Measurements from ENCODE around the gene PRKCA. TPM values are rescaled to one million over a fixed set of nuclear protein-coding genes. Genes with fewer than 3 reads are reported as not detected.

Gene PRKCA
- total RNA-seq, 1 experiment from 2014 or later = 4.4 TPM

GRCh38 chr17:66375121-66375520, 72.7 kb downstream of the PRKCA start:
- no peak overlapping the region for H2AFZ ChIP-seq (ENCODE audit: low read length)
- H3K27me3 ChIP-seq (ENCODE audit: low read length) = 0 out of 2 replicates have a peak, but pooled peaks cover 2% of the 10 kb centered on the region
- H3K9ac ChIP-seq (ENCODE audit: low read length) = no peak overlapping the region
- no peaks in the 10 kb centered on the region for H3K9me3 ChIP-seq (ENCODE audit: low read length)
- no peak overlapping the region for H3K27ac ChIP-seq (ENCODE audit: low read length)
- no peak overlapping the region for H3K4me2 ChIP-seq (ENCODE audit: low read depth, low read length, poor library complexity, severe bottlenecking)
- H3K36me3 ChIP-seq (ENCODE audit: insufficient read depth, low read length) = no peaks in the 10 kb centered on the region
- H3K4me3 ChIP-seq (ENCODE audit: low read length) = no peak overlapping the region
- H4K20me1 ChIP-seq (ENCODE audit: insufficient read depth, low read depth, low read length) = peaks cover 15% of the 10 kb centered on the region
- no peaks in the 10 kb centered on the region for H3K9me2 ChIP-seq (replicated peaks; ENCODE audit: insufficient read depth, low read length)
- H3K4me1 ChIP-seq (ENCODE audit: low read length) = no peaks in the 10 kb centered on the region
- no peaks in the 10 kb centered on the region for H3K79me2 ChIP-seq (ENCODE audit: low read length)
- no peak for DNase-seq

- H3K9ac ChIP-seq (ENCODE audit: low read length) = no peak overlapping the region
- H3K27ac ChIP-seq (ENCODE audit: low read length) = no peak overlapping the region
- H3K9me3 ChIP-seq (ENCODE audit: low read length) = no peaks in the 10 kb centered on the region
- peaks cover 3% of the 10 kb centered on the region; the same call in 1 of the 2 replicates for H3K27me3 ChIP-seq (ENCODE audit: low read length)
- H3K4me3 ChIP-seq (ENCODE audit: low read length) = no peak overlapping the region
- H3K9me2 ChIP-seq (replicated peaks; ENCODE audit: insufficient read depth, low read length) = no peaks in the 10 kb centered on the region
- no peaks in the 10 kb centered on the region for H3K79me2 ChIP-seq (ENCODE audit: low read length)
- no peaks in the 10 kb centered on the region for H3K36me3 ChIP-seq (ENCODE audit: insufficient read depth, low read length)
- no peak overlapping the region for H3K4me2 ChIP-seq (ENCODE audit: low read depth, low read length, poor library complexity, severe bottlenecking)
- DNase-seq = no peak
- no peaks in the 10 kb centered on the region for H3K4me1 ChIP-seq (ENCODE audit: low read length)
- H4K20me1 ChIP-seq (ENCODE audit: insufficient read depth, low read depth, low read length) = 0 out of 2 replicates have a peak, but pooled peaks cover 3% of the 10 kb centered on the region
- no peak overlapping the region for H2AFZ ChIP-seq (ENCODE audit: low read length)
Measured at GRCh38 chr17:66378296-66378695, 75.9 kb downstream of the PRKCA start.

GRCh38 chr17:66379544-66379943, 77.1 kb downstream of the PRKCA start:
- H3K4me3 ChIP-seq (ENCODE audit: low read length) = no peak overlapping the region
- no peak overlapping the region for H3K9ac ChIP-seq (ENCODE audit: low read length)
- no peaks in the 10 kb centered on the region for H3K4me1 ChIP-seq (ENCODE audit: low read length)
- peaks cover 3% of the 10 kb centered on the region; the same call in 1 of the 2 replicates for H3K27me3 ChIP-seq (ENCODE audit: low read length)
- H4K20me1 ChIP-seq (ENCODE audit: insufficient read depth, low read depth, low read length) = 0 out of 2 replicates have a peak, but pooled peaks cover 3% of the 10 kb centered on the region
- no peaks in the 10 kb centered on the region for H3K36me3 ChIP-seq (ENCODE audit: insufficient read depth, low read length)
- H3K79me2 ChIP-seq (ENCODE audit: low read length) = no peaks in the 10 kb centered on the region
- H3K27ac ChIP-seq (ENCODE audit: low read length) = no peak overlapping the region
- no peaks in the 10 kb centered on the region for H3K9me3 ChIP-seq (ENCODE audit: low read length)
- H3K4me2 ChIP-seq (ENCODE audit: low read depth, low read length, poor library complexity, severe bottlenecking) = no peak overlapping the region
- H2AFZ ChIP-seq (ENCODE audit: low read length) = no peak overlapping the region
- no peak for DNase-seq
- H3K9me2 ChIP-seq (replicated peaks; ENCODE audit: insufficient read depth, low read length) = no peaks in the 10 kb centered on the region

GRCh38 chr17:66379996-66380395, 77.6 kb downstream of the PRKCA start:
- DNase-seq = no peak
- H2AFZ ChIP-seq (ENCODE audit: low read length) = no peak overlapping the region
- H3K9me2 ChIP-seq (replicated peaks; ENCODE audit: insufficient read depth, low read length) = no peaks in the 10 kb centered on the region
- H3K27ac ChIP-seq (ENCODE audit: low read length) = no peak overlapping the region
- H3K9ac ChIP-seq (ENCODE audit: low read length) = no peak overlapping the region
- no peaks in the 10 kb centered on the region for H3K9me3 ChIP-seq (ENCODE audit: low read length)
- no peaks in the 10 kb centered on the region for H3K4me1 ChIP-seq (ENCODE audit: low read length)
- 0 out of 2 replicates have a peak, but pooled peaks cover 3% of the 10 kb centered on the region for H4K20me1 ChIP-seq (ENCODE audit: insufficient read depth, low read depth, low read length)
- no peaks in the 10 kb centered on the region for H3K79me2 ChIP-seq (ENCODE audit: low read length)
- H3K27me3 ChIP-seq (ENCODE audit: low read length) = peaks cover 3% of the 10 kb centered on the region; the same call in 1 of the 2 replicates
- no peaks in the 10 kb centered on the region for H3K36me3 ChIP-seq (ENCODE audit: insufficient read depth, low read length)
- no peak overlapping the region for H3K4me2 ChIP-seq (ENCODE audit: low read depth, low read length, poor library complexity, severe bottlenecking)
- H3K4me3 ChIP-seq (ENCODE audit: low read length) = no peak overlapping the region

GRCh38 chr17:66381701-66382362, 79.4 kb downstream of the PRKCA start:
- Histone ChIP-seq H4K20me1 (ENCODE audit: insufficient read depth, low read depth, low read length) (no peaks in the 10 kb centered on the region), H3K9me3 (ENCODE audit: low read length) (no peaks in the 10 kb centered on the region), H3K79me2 (ENCODE audit: low read length) (no peaks in the 10 kb centered on the region), H3K27ac (ENCODE audit: low read length) (no peak overlapping the region), H3K27me3 (ENCODE audit: low read length) (peaks cover 3% of the 10 kb centered on the region; the same call in 1 of the 2 replicates), H2AFZ (ENCODE audit: low read length) (no peak overlapping the region), H3K4me3 (ENCODE audit: low read length) (no peak overlapping the region), H3K4me1 (ENCODE audit: low read length) (no peaks in the 10 kb centered on the region), H3K9ac (ENCODE audit: low read length) (no peak overlapping the region), H3K36me3 (ENCODE audit: insufficient read depth, low read length) (no peaks in the 10 kb centered on the region), H3K4me2 (ENCODE audit: low read depth, low read length, poor library complexity, severe bottlenecking) (no peak overlapping the region), H3K9me2 (replicated peaks; ENCODE audit: insufficient read depth, low read length) (no peaks in the 10 kb centered on the region)
- no peak for DNase-seq

- no peak overlapping the region for H3K9ac ChIP-seq (ENCODE audit: low read length)
- H3K4me2 ChIP-seq (ENCODE audit: low read depth, low read length, poor library complexity, severe bottlenecking) = no peak overlapping the region
- DNase-seq = no peak
- no peak overlapping the region for H3K27ac ChIP-seq (ENCODE audit: low read length)
- H3K27me3 ChIP-seq (ENCODE audit: low read length) = peaks cover 3% of the 10 kb centered on the region; the same call in 1 of the 2 replicates
- H3K36me3 ChIP-seq (ENCODE audit: insufficient read depth, low read length) = no peaks in the 10 kb centered on the region
- H3K79me2 ChIP-seq (ENCODE audit: low read length) = no peaks in the 10 kb centered on the region
- no peak overlapping the region for H2AFZ ChIP-seq (ENCODE audit: low read length)
- 0 out of 2 replicates have a peak, but pooled peaks cover 3% of the 10 kb centered on the region for H4K20me1 ChIP-seq (ENCODE audit: insufficient read depth, low read depth, low read length)
- no peaks in the 10 kb centered on the region for H3K9me3 ChIP-seq (ENCODE audit: low read length)
- no peak overlapping the region for H3K4me3 ChIP-seq (ENCODE audit: low read length)
- H3K4me1 ChIP-seq (ENCODE audit: low read length) = no peaks in the 10 kb centered on the region
- no peaks in the 10 kb centered on the region for H3K9me2 ChIP-seq (replicated peaks; ENCODE audit: insufficient read depth, low read length)
Measured at GRCh38 chr17:66383333-66383732, 80.9 kb downstream of the PRKCA start.

- Histone ChIP-seq H3K9me3 (ENCODE audit: low read length) (no peaks in the 10 kb centered on the region), H2AFZ (ENCODE audit: low read length) (no peak overlapping the region), H3K27ac (ENCODE audit: low read length) (no peak overlapping the region), H3K27me3 (ENCODE audit: low read length) (no peaks in the 10 kb centered on the region), H3K36me3 (ENCODE audit: insufficient read depth, low read length) (no peaks in the 10 kb centered on the region), H3K4me3 (ENCODE audit: low read length) (no peak overlapping the region), H3K4me2 (ENCODE audit: low read depth, low read length, poor library complexity, severe bottlenecking) (no peak overlapping the region), H3K9ac (ENCODE audit: low read length) (no peak overlapping the region), H3K79me2 (ENCODE audit: low read length) (no peaks in the 10 kb centered on the region), H3K9me2 (replicated peaks; ENCODE audit: insufficient read depth, low read length) (no peaks in the 10 kb centered on the region), H4K20me1 (ENCODE audit: insufficient read depth, low read depth, low read length) (peaks cover 3% of the 10 kb centered on the region; the same call in 1 of the 2 replicates), H3K4me1 (ENCODE audit: low read length) (no peaks in the 10 kb centered on the region)
- DNase-seq = no peak
Measured at GRCh38 chr17:66386498-66387351, 84.3 kb downstream of the PRKCA start.

- H4K20me1 ChIP-seq (ENCODE audit: insufficient read depth, low read depth, low read length) = peaks cover 3% of the 10 kb centered on the region; the same call in 1 of the 2 replicates
- H3K27ac ChIP-seq (ENCODE audit: low read length) = no peak overlapping the region
- H3K9me2 ChIP-seq (replicated peaks; ENCODE audit: insufficient read depth, low read length) = no peaks in the 10 kb centered on the region
- no peaks in the 10 kb centered on the region for H3K27me3 ChIP-seq (ENCODE audit: low read length)
- no peak for DNase-seq
- no peaks in the 10 kb centered on the region for H3K79me2 ChIP-seq (ENCODE audit: low read length)
- H3K9ac ChIP-seq (ENCODE audit: low read length) = no peak overlapping the region
- H3K4me1 ChIP-seq (ENCODE audit: low read length) = no peaks in the 10 kb centered on the region
- no peak overlapping the region for H3K4me2 ChIP-seq (ENCODE audit: low read depth, low read length, poor library complexity, severe bottlenecking)
- H3K4me3 ChIP-seq (ENCODE audit: low read length) = no peak overlapping the region
- H3K36me3 ChIP-seq (ENCODE audit: insufficient read depth, low read length) = no peaks in the 10 kb centered on the region
- H3K9me3 ChIP-seq (ENCODE audit: low read length) = no peaks in the 10 kb centered on the region
- H2AFZ ChIP-seq (ENCODE audit: low read length) = no peak overlapping the region
Measured at GRCh38 chr17:66387392-66387981, 85.1 kb downstream of the PRKCA start.

All from Karpas-422 (cell line).